ENCODE measurements around the gene TACSTD2. TPM values are rescaled to one million over a fixed set of nuclear protein-coding genes. Genes with fewer than 3 reads are reported as not detected.

Gene TACSTD2
- polyA plus RNA-seq, 3 donors: 3.2 TPM; not detected in 2

GRCh38 chr1:58572690-58573089 is 4.4 kb downstream of the TACSTD2 start:
- TF ChIP-seq, protein P1, sequence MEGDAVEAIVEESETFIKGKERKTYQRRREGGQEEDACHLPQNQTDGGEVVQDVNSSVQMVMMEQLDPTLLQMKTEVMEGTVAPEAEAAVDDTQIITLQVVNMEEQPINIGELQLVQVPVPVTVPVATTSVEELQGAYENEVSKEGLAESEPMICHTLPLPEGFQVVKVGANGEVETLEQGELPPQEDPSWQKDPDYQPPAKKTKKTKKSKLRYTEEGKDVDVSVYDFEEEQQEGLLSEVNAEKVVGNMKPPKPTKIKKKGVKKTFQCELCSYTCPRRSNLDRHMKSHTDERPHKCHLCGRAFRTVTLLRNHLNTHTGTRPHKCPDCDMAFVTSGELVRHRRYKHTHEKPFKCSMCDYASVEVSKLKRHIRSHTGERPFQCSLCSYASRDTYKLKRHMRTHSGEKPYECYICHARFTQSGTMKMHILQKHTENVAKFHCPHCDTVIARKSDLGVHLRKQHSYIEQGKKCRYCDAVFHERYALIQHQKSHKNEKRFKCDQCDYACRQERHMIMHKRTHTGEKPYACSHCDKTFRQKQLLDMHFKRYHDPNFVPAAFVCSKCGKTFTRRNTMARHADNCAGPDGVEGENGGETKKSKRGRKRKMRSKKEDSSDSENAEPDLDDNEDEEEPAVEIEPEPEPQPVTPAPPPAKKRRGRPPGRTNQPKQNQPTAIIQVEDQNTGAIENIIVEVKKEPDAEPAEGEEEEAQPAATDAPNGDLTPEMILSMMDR (IDR thresholded peaks at IDR 0.05): no peak
- H3K79me2 ChIP-seq (ENCODE audit: insufficient read depth, low read length): peaks cover 26% of the 10 kb centered on the region
- intact Hi-C loops (cut with micrococcal nuclease): no loop called here
- Mint-ChIP-seq H3K27me3 (ENCODE audit: low read depth in 3 of 3) (peaks cover 22 to 59% (median 37%) of the 10 kb centered on the region in 3 donors), H3K27ac (peak overlapping the region in 1 of 7 donors; percentile 26), H3K4me3 (peak overlapping the region in 1 of 2 donors; percentile 28), H3K4me1 (peaks cover 22% of the 10 kb centered on the region), H3K36me3 (peaks cover 9 to 11% of the 10 kb centered on the region in 2 donors), H3K9me3 (peaks cover 0 to 19% (median 8%) of the 10 kb centered on the region in 7 donors)
- no peak for DNase-seq
- 88% methylated on average over 1 of the region's 2 CpGs for WGBS (ENCODE audit: insufficient coverage)
- peaks cover 3 to 48% of the 10 kb centered on the region in 2 donors for H3K27me3 ChIP-seq (ENCODE audit: control insufficient read depth in 2 of 2, insufficient read depth in 2 of 2, low read length in 2 of 2)
- no peaks in the 10 kb centered on the region for H3K9me3 ChIP-seq (replicated peaks in 1 of 2; ENCODE audit: control insufficient read depth in 1 of 2, insufficient read depth in 1 of 2, low read length in 2 of 2)
- no peak overlapping the region for H3K4me3 ChIP-seq (replicated peaks in 1 of 3; ENCODE audit: low read depth in 2 of 3, low read length in 3 of 3)
- no peak overlapping the region for H2AFZ ChIP-seq (ENCODE audit: insufficient read depth, low read depth, low read length, poor library complexity, severe bottlenecking)
- H4K20me1 ChIP-seq (ENCODE audit: insufficient read depth, low read length): no peaks in the 10 kb centered on the region
- no peaks in the 10 kb centered on the region for H3K36me3 ChIP-seq (replicated peaks in 1 of 2; ENCODE audit: control insufficient read depth in 1 of 2, insufficient read depth in 2 of 2, low read length in 2 of 2)
- H3K9ac ChIP-seq (ENCODE audit: insufficient read depth, low read length, poor library complexity, severe bottlenecking): no peak overlapping the region
- no peak overlapping the region for H3K27ac ChIP-seq (ENCODE audit: low read depth in 1 of 2, low read length in 2 of 2)
- peaks cover 17 to 33% of the 10 kb centered on the region in 2 donors for H3K4me1 ChIP-seq (ENCODE audit: control insufficient read depth in 1 of 2, insufficient read depth in 2 of 2, low read length in 2 of 2)
- no peak overlapping the region for H3K4me2 ChIP-seq (replicated peaks; ENCODE audit: extremely low read depth, low read length, poor library complexity, severe bottlenecking)

- H3K36me3 Mint-ChIP-seq: peaks cover 4 to 7% of the 10 kb centered on the region in 2 donors
- H3K4me1 ChIP-seq (ENCODE audit: control insufficient read depth in 1 of 2, insufficient read depth in 2 of 2, low read length in 2 of 2): peaks cover 9 to 23% of the 10 kb centered on the region in 2 donors
- H3K4me3 ChIP-seq (replicated peaks in 1 of 3; ENCODE audit: low read depth in 2 of 3, low read length in 3 of 3): no peak overlapping the region
- H3K27me3 Mint-ChIP-seq (ENCODE audit: low read depth in 3 of 3): peaks cover 15 to 48% (median 27%) of the 10 kb centered on the region in 3 donors
- no peak overlapping the region for H3K27ac ChIP-seq (ENCODE audit: low read depth in 1 of 2, low read length in 2 of 2)
- H3K79me2 ChIP-seq (ENCODE audit: insufficient read depth, low read length): peaks cover 16% of the 10 kb centered on the region
- H4K20me1 ChIP-seq (ENCODE audit: insufficient read depth, low read length): no peaks in the 10 kb centered on the region
- TF ChIP-seq, protein P1 (IDR thresholded peaks at IDR 0.05): no peak
- H3K9me3 Mint-ChIP-seq: peaks cover 0 to 14% (median 6%) of the 10 kb centered on the region in 7 donors
- no peak overlapping the region for H3K4me2 ChIP-seq (replicated peaks; ENCODE audit: extremely low read depth, low read length, poor library complexity, severe bottlenecking)
- no peak overlapping the region for H3K27ac Mint-ChIP-seq
- H2AFZ ChIP-seq (ENCODE audit: insufficient read depth, low read depth, low read length, poor library complexity, severe bottlenecking): no peak overlapping the region
- no peaks in the 10 kb centered on the region for H3K9me3 ChIP-seq (replicated peaks in 1 of 2; ENCODE audit: control insufficient read depth in 1 of 2, insufficient read depth in 1 of 2, low read length in 2 of 2)
- no peak overlapping the region for H3K4me3 Mint-ChIP-seq
- H3K27me3 ChIP-seq (ENCODE audit: control insufficient read depth in 2 of 2, insufficient read depth in 2 of 2, low read length in 2 of 2): peaks cover 2 to 39% of the 10 kb centered on the region in 2 donors
- no peak for DNase-seq
- H3K9ac ChIP-seq (ENCODE audit: insufficient read depth, low read length, poor library complexity, severe bottlenecking): no peak overlapping the region
- intact Hi-C loops (cut with micrococcal nuclease): no loop called here
- H3K4me1 Mint-ChIP-seq: peaks cover 15% of the 10 kb centered on the region
- no peaks in the 10 kb centered on the region for H3K36me3 ChIP-seq (replicated peaks in 1 of 2; ENCODE audit: control insufficient read depth in 1 of 2, insufficient read depth in 2 of 2, low read length in 2 of 2)
These were observed 5.4 kb downstream of the TACSTD2 start for GRCh38 chr1:58571616-58572015.

All from CD14-positive monocyte (primary cell).